Measurements from ENCODE around the gene PAM. TPM values are rescaled to one million over a fixed set of nuclear protein-coding genes. Genes with fewer than 3 reads are reported as not detected.

Gene PAM
- total RNA-seq, 1 experiment from 2014 or later = 90.0 TPM

GRCh38 chr5:103003872-103004271 is 248.8 kb downstream of the PAM start:
- no TSS peak for BruUV-seq (replicated peaks)

GRCh38 chr5:103005276-103005675 is 250.2 kb downstream of the PAM start:
- no peaks in the 10 kb centered on the region for H3K9me2 ChIP-seq (replicated peaks; ENCODE audit: low read length)
- H3K27ac ChIP-seq (ENCODE audit: low read length) = no peak overlapping the region
- no peaks in the 10 kb centered on the region for H3K9me3 ChIP-seq (ENCODE audit: low read length)
- H3K4me3 ChIP-seq (ENCODE audit: low read length) = no peak overlapping the region
- POLR2A ChIA-PET (ENCODE audit: unreplicated experiment) = no interaction called here
- no peak overlapping the region for H2AFZ ChIP-seq (ENCODE audit: low read length)
- no peaks in the 10 kb centered on the region; the same call in 1 of the 2 replicates for H3K36me3 ChIP-seq (ENCODE audit: low read depth, low read length)
- ATAC-seq (no peak), DNase-seq (no peak)
- H3K9ac ChIP-seq (ENCODE audit: low read length) = no peak overlapping the region
- no peaks in the 10 kb centered on the region for H3F3A ChIP-seq (ENCODE audit: low read length, unreplicated experiment)
- intact Hi-C loops (cut with micrococcal nuclease) = no loop called here
- TF ChIP-seq EZH2 (IDR thresholded peaks at IDR 0.05; ENCODE audit: low read length, unreplicated experiment) (no peak), EZH2phosphoT487 (IDR thresholded peaks at IDR 0.05; ENCODE audit: borderline replicate concordance, low read length) (no peak), CTCF (conservative IDR thresholded peaks at IDR 0.05; ENCODE audit: low read depth, low read length) (no peak)
- H3K4me2 ChIP-seq (ENCODE audit: low read length) = no peak overlapping the region
- CTCF ChIA-PET = no interaction called here
- 0 out of 2 replicates have a peak, but pooled peaks cover under 1% of the 10 kb centered on the region for H3K4me1 ChIP-seq (ENCODE audit: insufficient read depth, low read length)
- H3K79me2 ChIP-seq (ENCODE audit: low read length) = no peaks in the 10 kb centered on the region
- H4K20me1 ChIP-seq (ENCODE audit: low read length) = no peaks in the 10 kb centered on the region
- no peaks in the 10 kb centered on the region for H3K27me3 ChIP-seq (ENCODE audit: low read length)
- BruUV-seq (replicated peaks) = no TSS peak

More at GRCh38 chr5:103003872-103004271, 248.8 kb downstream of the PAM start:
- Histone ChIP-seq H3K4me1 (ENCODE audit: insufficient read depth, low read length) (0 out of 2 replicates have a peak, but pooled peaks cover 3% of the 10 kb centered on the region), H4K20me1 (ENCODE audit: low read length) (no peaks in the 10 kb centered on the region), H3K27ac (ENCODE audit: low read length) (no peak overlapping the region), H3K4me2 (ENCODE audit: low read length) (no peak overlapping the region), H3K27me3 (ENCODE audit: low read length) (no peaks in the 10 kb centered on the region), H3K9ac (ENCODE audit: low read length) (no peak overlapping the region), H3F3A (ENCODE audit: low read length, unreplicated experiment) (no peaks in the 10 kb centered on the region), H3K79me2 (ENCODE audit: low read length) (no peaks in the 10 kb centered on the region), H3K9me2 (replicated peaks; ENCODE audit: low read length) (no peaks in the 10 kb centered on the region), H3K36me3 (ENCODE audit: low read depth, low read length) (no peaks in the 10 kb centered on the region; the same call in 1 of the 2 replicates), H2AFZ (ENCODE audit: low read length) (no peak overlapping the region), H3K4me3 (ENCODE audit: low read length) (no peak overlapping the region), H3K9me3 (ENCODE audit: low read length) (no peaks in the 10 kb centered on the region)
- intact Hi-C loops (cut with micrococcal nuclease) = no loop called here
- ChIA-PET POLR2A (ENCODE audit: unreplicated experiment) (no interaction called here), CTCF (no interaction called here)
- TF ChIP-seq EZH2 (IDR thresholded peaks at IDR 0.05; ENCODE audit: low read length, unreplicated experiment) (no peak), EZH2phosphoT487 (IDR thresholded peaks at IDR 0.05; ENCODE audit: borderline replicate concordance, low read length) (no peak), CTCF (conservative IDR thresholded peaks at IDR 0.05; ENCODE audit: low read depth, low read length) (no peak)
- ATAC-seq = no peak
- no peak for DNase-seq

GRCh38 chr5:103006921-103007320 is 251.8 kb downstream of the PAM start:
- no peak for ATAC-seq
- no peak overlapping the region for H2AFZ ChIP-seq (ENCODE audit: low read length)
- H3K4me1 ChIP-seq (ENCODE audit: insufficient read depth, low read length) = no peaks in the 10 kb centered on the region
- intact Hi-C loops (cut with micrococcal nuclease) = no loop called here
- H3K79me2 ChIP-seq (ENCODE audit: low read length) = no peaks in the 10 kb centered on the region
- H3K4me3 ChIP-seq (ENCODE audit: low read length) = no peak overlapping the region
- no peaks in the 10 kb centered on the region for H3K27me3 ChIP-seq (ENCODE audit: low read length)
- no peaks in the 10 kb centered on the region for H3F3A ChIP-seq (ENCODE audit: low read length, unreplicated experiment)
- no TSS peak for BruUV-seq (replicated peaks)
- no peaks in the 10 kb centered on the region for H3K9me2 ChIP-seq (replicated peaks; ENCODE audit: low read length)
- no peaks in the 10 kb centered on the region; the same call in 1 of the 2 replicates for H3K36me3 ChIP-seq (ENCODE audit: low read depth, low read length)
- no peaks in the 10 kb centered on the region for H4K20me1 ChIP-seq (ENCODE audit: low read length)
- POLR2A ChIA-PET (ENCODE audit: unreplicated experiment) = interaction anchor here (0.7 kb wide), 1 partner anchor 17 kb away, joined by 5 read pairs; no protein-coding TSS in a partner anchor
- H3K9me3 ChIP-seq (ENCODE audit: low read length) = no peaks in the 10 kb centered on the region
- no peak overlapping the region for H3K27ac ChIP-seq (ENCODE audit: low read length)
- TF ChIP-seq EZH2 (IDR thresholded peaks at IDR 0.05; ENCODE audit: low read length, unreplicated experiment) = no peak
- TF ChIP-seq CTCF (conservative IDR thresholded peaks at IDR 0.05; ENCODE audit: low read depth, low read length) = no peak
- no peak for TF ChIP-seq EZH2phosphoT487 (IDR thresholded peaks at IDR 0.05; ENCODE audit: borderline replicate concordance, low read length)
- no peak for DNase-seq
- no peak overlapping the region for H3K9ac ChIP-seq (ENCODE audit: low read length)
- H3K4me2 ChIP-seq (ENCODE audit: low read length) = no peak overlapping the region
- CTCF ChIA-PET = no interaction called here

Measured in PC-3 (cell line).